GM23248 (cell line): Measurements from ENCODE around the gene PDCD5. TPM values are rescaled to one million over a fixed set of nuclear protein-coding genes. Genes with fewer than 3 reads are reported as not detected.

ENCODE experiments used
- DNase-seq: peaks from one replicate; pipeline ENCODE4 v3.0.0-alpha.2; 2015
- H2AFZ ChIP-seq: fragments of 200-600 bp; sonication (generic); 2 replicates; pipeline ENCODE4 v1.6.1; 2016; ENCODE audit warnings: antibody characterized with exemption
- H3F3A ChIP-seq: fragments of 200-600 bp; sonication (generic); 2 replicates; pipeline ENCODE4 v1.6.1; 2016; ENCODE audit warnings: mild to moderate bottlenecking, antibody characterized with exemption, mixed run types; ENCODE audit not compliant: insufficient read depth
- H3K27ac ChIP-seq: fragments of 200-600 bp; sonication (generic); 2 replicates; pipeline ENCODE4 v1.5.1; 2016; ENCODE audit warnings: mild to moderate bottlenecking
- H3K27me3 ChIP-seq: fragments of 200-600 bp; sonication (generic); replicated peaks from 2 replicates; pipeline ENCODE4 v1.6.1; 2016; ENCODE audit warnings: mild to moderate bottlenecking; ENCODE audit not compliant: insufficient read depth
- H3K36me3 ChIP-seq: fragments of 200-600 bp; sonication (generic); 2 replicates; pipeline ENCODE4 v1.6.1; 2016; ENCODE audit warnings: low read depth, mild to moderate bottlenecking
- H3K4me1 ChIP-seq: fragments of 200-600 bp; sonication (generic); 2 replicates; pipeline ENCODE4 v1.6.1; 2016; ENCODE audit warnings: mild to moderate bottlenecking; ENCODE audit not compliant: insufficient read depth
- H3K4me2 ChIP-seq: fragments of 200-600 bp; sonication (generic); one replicate; pipeline ENCODE4 v1.6.1; 2016; ENCODE audit warnings: mild to moderate bottlenecking; ENCODE audit not compliant: unreplicated experiment
- H3K4me3 ChIP-seq: fragments of 200-600 bp; sonication (generic); 2 replicates; pipeline ENCODE4 v1.5.1; 2016; ENCODE audit warnings: mild to moderate bottlenecking
- H3K79me2 ChIP-seq: fragments of 200-600 bp; sonication (generic); 2 replicates; pipeline ENCODE4 v1.6.1; 2016; ENCODE audit warnings: mild to moderate bottlenecking; ENCODE audit not compliant: insufficient read depth
- H3K9ac ChIP-seq: fragments of 200-600 bp; sonication (generic); 2 replicates; pipeline ENCODE4 v1.6.1; 2016; ENCODE audit warnings: mild to moderate bottlenecking
- H3K9me2 ChIP-seq: fragments of 200-600 bp; sonication (generic); 2 replicates; pipeline ENCODE4 v1.6.1; 2016; ENCODE audit warnings: mixed run types, mild to moderate bottlenecking, moderate library complexity; ENCODE audit not compliant: insufficient read depth
- H3K9me3 ChIP-seq: fragments of 200-600 bp; sonication (generic); one replicate; pipeline ENCODE4 v1.6.1; 2017; ENCODE audit warnings: low read depth
- H4K20me1 ChIP-seq: fragments of 200-600 bp; sonication (generic); 2 replicates; pipeline ENCODE4 v1.6.0; 2016; ENCODE audit not compliant: insufficient read depth
- EZH2 ChIP-seq: fragments of 200-600 bp; sonication (generic); IDR thresholded peaks from 2 replicates; pipeline ENCODE4 v1.6.1; 2018; ENCODE audit warnings: antibody characterized with exemption, mild to moderate bottlenecking; ENCODE audit not compliant: insufficient read depth, poor library complexity, severe bottlenecking
- EZH2phosphoT487 ChIP-seq: fragments of 200-600 bp; sonication (generic); IDR thresholded peaks from 2 replicates; pipeline ENCODE4 v1.6.1; 2018; ENCODE audit warnings: antibody characterized with exemption, moderate library complexity, mild to moderate bottlenecking, low read depth; ENCODE audit not compliant: insufficient read depth
- WGBS, 2 experiments: methylation state at CpG; one replicate each; pipeline ENCODE4 v1.1.6; 2015 to 2017; ENCODE audit warnings: low lambda C conversion rate in 2 of 2, low coverage in 1 of 2; ENCODE audit errors: missing lambda C conversion rate in 2 of 2; 5-methylcytosine and 5-hydroxymethylcytosine counted together
- in situ Hi-C: fragments of 300-500 bp; cut with MboI; formaldehyde crosslinking; loops from 2 replicates; pipeline ENCODE4 v1.15.0; 2020
- polyA plus RNA-seq: library from polyadenylated mRNA; unstranded; fragments of >200 nt; fragmentation: Nextera tagmentation; extraction: Ambion mirVana; gene quantifications from 2 replicates; pipeline ENCODE4 v1.2.1, GENCODE V29; 2016
- total RNA-seq: library from RNA; depleted of rRNA; stranded (reverse); fragments of >200 nt; shearing (Covaris generic); gene quantifications from 2 replicates; pipeline ENCODE4 v1.2.3, GENCODE V29; 2014

Gene PDCD5
- total and polyA plus RNA-seq, 2 experiments from 2014 or later, result 95.4 to 309 TPM

- DNase-seq, result no peak
- Histone ChIP-seq H3K79me2 (no peaks in the 10 kb centered on the region), H3K4me3 (no peak overlapping the region), H3K36me3 (peaks cover 9% of the 10 kb centered on the region; the same call in 1 of the 2 replicates), H2AFZ (no peak overlapping the region), H3K27ac (no peak overlapping the region), H3K9me2 (no peaks in the 10 kb centered on the region), H3K9ac (no peak overlapping the region), H3K4me1 (no peaks in the 10 kb centered on the region), H3F3A (peaks cover 11% of the 10 kb centered on the region; the same call in 1 of the 2 replicates), H3K4me2 (no peak overlapping the region), H4K20me1 (no peaks in the 10 kb centered on the region), H3K9me3 (no peaks in the 10 kb centered on the region), H3K27me3 (no peaks in the 10 kb centered on the region)
- 98 to 100% methylated on average over 14 of the region's 14 CpGs for WGBS, 2 experiments
- in situ Hi-C loops, result no loop called here
- TF ChIP-seq EZH2, result no peak
- TF ChIP-seq EZH2phosphoT487, result no peak
These were observed 23.0 kb downstream of the PDCD5 start for GRCh38 chr19:32603961-32604360.

- TF ChIP-seq EZH2phosphoT487, result no peak
- TF ChIP-seq EZH2, result no peak
- no peak overlapping the region for H3K4me2 ChIP-seq
- no peaks in the 10 kb centered on the region for H3K79me2 ChIP-seq
- H3K27me3 ChIP-seq, result no peaks in the 10 kb centered on the region
- no peaks in the 10 kb centered on the region for H3K9me2 ChIP-seq
- H3F3A ChIP-seq, result 0 out of 2 replicates have a peak, but pooled peaks cover 3% of the 10 kb centered on the region
- no peak for DNase-seq
- no peaks in the 10 kb centered on the region for H3K4me1 ChIP-seq
- no peak overlapping the region for H2AFZ ChIP-seq
- peaks cover 3% of the 10 kb centered on the region; the same call in 1 of the 2 replicates for H3K36me3 ChIP-seq
- H3K9me3 ChIP-seq, result no peaks in the 10 kb centered on the region
- no peak overlapping the region for H3K4me3 ChIP-seq
- no peak overlapping the region for H3K9ac ChIP-seq
- WGBS, 2 experiments, result 95 to 96% methylated on average over 19 to 21 of the region's 21 CpGs
- in situ Hi-C loops, result no loop called here
- no peak overlapping the region for H3K27ac ChIP-seq
- H4K20me1 ChIP-seq, result no peaks in the 10 kb centered on the region
These were observed 24.6 kb downstream of the PDCD5 start for GRCh38 chr19:32605544-32605943.

GRCh38 chr19:32606289-32606688 is 25.3 kb downstream of the PDCD5 start:
- no peak overlapping the region for H3K4me3 ChIP-seq
- no peaks in the 10 kb centered on the region for H3F3A ChIP-seq
- peaks cover 3% of the 10 kb centered on the region; the same call in 1 of the 2 replicates for H3K36me3 ChIP-seq

GRCh38 chr19:32607479-32607878 is 26.5 kb downstream of the PDCD5 start:
- Histone ChIP-seq H3K9ac (no peak overlapping the region), H3K4me1 (no peaks in the 10 kb centered on the region), H3K9me3 (no peaks in the 10 kb centered on the region), H3K4me3 (no peak overlapping the region), H3K79me2 (no peaks in the 10 kb centered on the region), H3K27me3 (no peaks in the 10 kb centered on the region), H4K20me1 (no peaks in the 10 kb centered on the region), H3K36me3 (peaks cover 10% of the 10 kb centered on the region; the same call in 1 of the 2 replicates), H2AFZ (no peak overlapping the region), H3K4me2 (no peak overlapping the region), H3F3A (no peaks in the 10 kb centered on the region), H3K27ac (no peak overlapping the region), H3K9me2 (no peaks in the 10 kb centered on the region)
- TF ChIP-seq EZH2 (no peak), EZH2phosphoT487 (no peak)
- DNase-seq, result no peak
- in situ Hi-C loops, result no loop called here
- WGBS, 2 experiments, result 95 to 96% methylated on average over 18 to 20 of the region's 20 CpGs

More at GRCh38 chr19:32606289-32606688, 25.3 kb downstream of the PDCD5 start:
- H3K27ac ChIP-seq, result no peak overlapping the region
- no peak overlapping the region for H2AFZ ChIP-seq
- H3K4me2 ChIP-seq, result no peak overlapping the region
- H3K9me3 ChIP-seq, result no peaks in the 10 kb centered on the region
- no peaks in the 10 kb centered on the region for H4K20me1 ChIP-seq
- H3K79me2 ChIP-seq, result no peaks in the 10 kb centered on the region
- DNase-seq, result no peak
- 85 to 88% methylated on average over 15 of the region's 15 CpGs for WGBS, 2 experiments
- in situ Hi-C loops, result no loop called here
- no peaks in the 10 kb centered on the region for H3K9me2 ChIP-seq
- no peaks in the 10 kb centered on the region for H3K4me1 ChIP-seq
- H3K9ac ChIP-seq, result no peak overlapping the region
- no peaks in the 10 kb centered on the region for H3K27me3 ChIP-seq
- TF ChIP-seq EZH2 (no peak), EZH2phosphoT487 (no peak)
